IPS DF 4.7 (cell line): ENCODE measurements around the gene FOXP2.
"Not testable (repeated sequence)": the region's sequence is repeated elsewhere in the genome, so short reads cannot be mapped to it uniquely, and the experiment has no call there.

Source experiments
- DNase-seq: peaks from one replicate; pipeline ENCODE4 v3.0.0-alpha.2; 2013; ENCODE audit warnings: low spot score; ENCODE audit errors: extremely low read depth

FOXP2 gene

DNA sequence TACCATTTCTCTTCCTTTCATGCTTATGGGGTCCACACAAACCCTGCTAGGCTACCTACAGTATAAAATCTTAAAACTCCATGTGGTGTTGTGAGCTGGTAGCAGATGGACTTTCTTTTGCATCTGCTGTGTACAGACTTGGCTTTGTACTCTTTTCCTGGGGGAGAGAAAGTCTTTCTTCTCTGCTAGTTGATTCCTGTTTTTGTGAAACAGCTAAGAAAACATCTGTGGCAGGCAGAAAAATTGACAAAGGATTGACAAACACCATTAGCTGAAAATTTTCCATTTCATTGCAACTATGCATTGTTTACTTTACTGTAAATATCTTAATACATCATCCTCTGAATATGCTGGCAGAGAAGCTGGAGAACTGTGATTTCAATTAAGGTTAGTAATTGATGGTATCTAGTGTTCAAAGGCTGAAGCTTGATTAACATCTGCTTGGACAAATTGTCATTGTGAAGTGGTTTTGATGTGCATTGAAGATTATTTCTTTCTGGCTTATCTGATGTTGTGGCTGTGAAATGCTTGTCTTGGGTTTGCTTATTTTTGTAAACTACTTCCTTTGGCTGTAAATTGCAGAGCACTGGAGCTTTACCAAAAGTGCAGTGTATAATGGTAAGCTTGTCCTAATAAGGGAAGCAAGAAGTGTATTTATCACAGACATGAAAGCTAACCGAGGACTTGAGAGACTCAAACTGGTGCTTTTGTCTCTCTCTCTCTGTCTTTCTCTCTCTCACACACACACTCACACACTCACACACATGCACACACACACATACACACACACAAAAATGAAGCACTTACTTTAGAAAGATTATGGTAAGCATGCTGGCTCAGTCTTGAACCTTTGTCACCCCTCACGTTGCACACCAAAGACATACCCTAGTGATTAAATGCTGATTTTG is at the start of gene FOXP2:
Gene FOXP2 (plus strand): TSS at position 660 of the 908 bp plus-strand sequence. CDS start 11,697 bp downstream, outside the sequence.
- no peak for DNase-seq

DNA sequence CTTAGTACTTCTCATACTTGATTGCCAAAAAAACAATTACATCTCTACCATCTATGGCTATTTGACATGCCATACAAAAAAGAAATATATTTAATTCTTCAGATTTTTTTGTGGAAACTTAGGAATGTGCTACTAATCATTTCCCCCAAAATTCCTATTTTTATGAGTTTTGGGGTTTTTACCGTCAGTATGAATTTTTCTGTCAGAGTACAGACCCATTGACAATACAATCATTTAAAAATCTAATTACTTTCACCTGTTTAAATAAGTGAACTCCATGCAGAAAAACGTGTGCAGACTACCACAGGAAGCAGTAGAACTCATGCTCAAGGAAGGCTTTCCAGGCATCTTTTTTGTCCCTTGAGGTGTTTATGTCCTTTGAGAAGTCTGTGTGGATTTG is 48.8 kb upstream of the FOXP2 start:
- DNase-seq = no peak

DNA sequence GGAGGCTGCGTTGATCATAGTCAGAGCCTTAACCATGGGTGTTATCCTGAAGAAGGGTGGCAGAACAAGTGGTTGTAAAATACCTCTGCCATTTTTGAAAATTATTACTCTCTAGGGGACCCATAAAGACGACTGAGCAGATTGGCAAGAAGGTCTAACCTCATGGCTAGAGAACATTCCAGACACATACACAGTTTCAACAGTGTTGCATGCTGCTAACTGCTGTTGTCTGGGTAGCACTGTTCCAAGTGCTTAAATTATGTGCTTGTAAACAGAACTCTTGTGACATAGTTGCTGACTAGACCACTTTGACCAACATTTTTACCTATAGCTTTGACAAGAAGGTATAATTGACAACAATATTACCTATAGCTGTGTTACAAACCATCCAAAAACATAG is 46.1 kb upstream of the FOXP2 start:
- DNase-seq = no peak

DNA sequence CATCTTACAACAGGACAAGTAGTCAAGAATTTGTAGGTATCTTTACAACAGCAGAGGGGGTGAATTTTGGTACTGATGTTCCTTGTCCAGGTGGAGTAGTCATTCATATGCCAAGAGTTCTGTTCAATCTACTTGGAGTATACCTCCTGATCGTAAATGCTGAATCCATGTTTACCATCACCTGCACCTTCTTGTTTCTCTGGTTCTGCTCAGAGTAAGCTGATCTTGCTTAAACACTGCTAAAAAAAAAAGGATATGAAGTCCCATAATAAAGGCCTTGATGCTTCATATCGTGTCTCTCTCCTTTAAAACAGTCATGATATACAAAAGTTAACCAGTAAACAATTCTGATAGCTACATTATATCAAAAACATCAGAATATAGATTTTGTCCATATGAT is 45.3 kb upstream of the FOXP2 start:
- DNase-seq = no peak

DNA sequence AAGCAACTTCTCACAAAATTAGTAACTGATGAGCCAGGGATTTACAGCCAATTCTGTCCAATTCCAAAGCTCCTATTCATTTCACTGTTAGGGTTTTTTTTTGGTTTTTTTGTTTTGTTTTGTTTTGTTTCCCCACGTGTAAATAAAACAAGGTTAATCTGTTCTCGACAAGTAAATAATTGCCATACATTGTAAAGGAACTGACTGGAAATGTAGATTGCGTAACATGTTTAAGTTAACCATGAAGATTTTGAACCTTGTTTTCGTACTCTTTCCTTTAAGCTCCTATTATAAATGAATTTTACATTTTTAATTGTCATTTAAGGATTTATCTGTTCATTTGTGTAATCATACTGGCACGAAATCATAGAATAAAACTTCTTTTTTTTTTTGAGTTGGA is 42.0 kb upstream of the FOXP2 start:
- DNase-seq = no peak

DNA sequence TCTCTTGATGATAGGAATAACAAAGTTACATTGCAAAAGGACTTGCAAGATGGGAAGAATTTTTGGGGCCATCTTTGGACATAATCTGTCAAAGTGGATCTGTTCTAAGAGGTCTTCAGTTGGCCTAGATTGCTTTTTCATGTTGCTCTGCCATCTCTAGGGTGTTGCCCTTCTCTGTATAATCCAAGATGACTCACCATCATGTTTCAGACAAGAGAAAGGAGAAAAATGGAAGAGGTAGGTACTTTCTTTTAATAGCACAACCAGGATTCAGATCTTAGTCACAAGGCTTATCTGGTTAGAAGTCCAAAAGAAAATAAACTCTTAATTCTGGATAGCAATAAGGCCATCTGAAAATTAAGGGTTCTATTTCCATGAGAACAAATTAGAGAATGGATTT is 38.7 kb upstream of the FOXP2 start:
- no peak for DNase-seq

DNA sequence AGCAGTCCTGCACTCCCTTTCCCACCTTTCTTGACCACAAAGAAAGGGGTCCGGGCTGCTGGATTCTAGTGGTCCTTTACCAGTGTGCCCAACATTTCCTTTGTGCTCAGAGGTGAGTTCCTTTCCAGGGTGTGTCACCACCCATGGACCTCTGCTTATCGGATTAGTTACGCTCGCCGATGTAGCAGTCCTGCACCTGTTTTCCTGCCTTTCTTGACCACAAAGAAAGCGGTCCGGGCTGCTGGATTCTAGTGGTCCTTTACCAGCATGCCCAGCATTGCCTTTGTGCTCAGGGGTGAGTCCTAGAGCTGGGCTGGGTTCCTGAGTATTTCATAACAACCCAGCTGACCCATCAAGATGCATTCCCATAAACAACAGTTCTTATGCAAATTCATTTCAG is 30.7 kb upstream of the FOXP2 start:
- DNase-seq = not testable (repeated sequence)

DNA sequence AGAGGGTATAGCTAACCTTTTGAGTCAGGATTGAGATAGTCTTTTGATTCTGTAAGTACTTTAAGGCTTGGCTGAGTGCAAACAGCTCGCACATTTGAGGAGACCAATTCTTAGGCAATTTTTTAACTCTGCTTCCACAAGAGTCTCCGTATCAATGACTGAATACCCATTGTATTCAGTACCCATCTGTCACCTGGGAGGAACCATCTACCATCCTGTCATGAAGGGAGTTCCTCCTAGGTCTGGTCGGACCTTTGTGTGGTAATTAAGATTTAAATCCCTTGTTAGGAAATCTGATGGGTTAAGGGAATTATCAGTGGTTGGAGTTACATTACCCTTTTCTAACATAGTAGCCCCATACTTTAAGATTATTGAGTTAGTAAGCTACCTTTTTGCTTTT is 30.3 kb upstream of the FOXP2 start:
- DNase-seq = not testable (repeated sequence)

DNA sequence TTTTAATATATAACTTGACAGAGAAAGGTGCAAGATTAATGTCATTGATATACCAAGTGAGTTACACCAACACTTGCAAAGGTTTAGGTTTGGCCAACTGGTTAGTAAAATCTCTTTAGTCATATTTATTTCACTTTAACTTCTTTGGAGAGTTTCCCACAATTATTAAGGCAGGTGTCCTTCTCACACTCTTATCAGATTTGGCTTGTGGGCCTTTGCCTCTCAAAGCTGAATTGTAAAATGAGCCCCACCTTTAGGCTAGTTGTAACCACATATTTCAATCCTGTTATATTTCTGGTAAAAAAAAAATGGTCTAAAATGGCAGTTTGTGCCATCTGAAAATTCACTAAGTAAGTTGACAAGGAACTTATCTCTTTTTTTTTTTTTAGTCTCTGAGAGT is 26.6 kb upstream of the FOXP2 start:
- DNase-seq = no peak

DNA sequence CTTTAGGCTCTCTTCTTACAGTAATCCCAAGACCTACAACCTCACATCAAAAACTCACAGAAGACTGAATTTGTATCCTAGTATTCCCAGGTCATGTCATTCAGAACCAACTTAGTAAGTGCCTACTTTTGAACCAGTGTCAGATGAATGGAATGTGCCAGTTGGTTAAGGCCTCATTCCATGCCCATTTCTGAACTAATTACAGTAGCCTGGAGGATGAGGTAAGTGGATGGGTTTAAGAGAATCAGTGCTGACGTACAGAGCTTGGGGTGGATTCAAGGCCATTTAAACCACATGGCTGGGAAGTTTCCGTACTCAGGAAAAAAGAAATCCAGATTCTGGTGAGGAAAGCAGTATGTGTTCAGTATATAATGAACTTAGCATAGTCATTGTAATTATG is 21.9 kb upstream of the FOXP2 start:
- DNase-seq = no peak

DNA sequence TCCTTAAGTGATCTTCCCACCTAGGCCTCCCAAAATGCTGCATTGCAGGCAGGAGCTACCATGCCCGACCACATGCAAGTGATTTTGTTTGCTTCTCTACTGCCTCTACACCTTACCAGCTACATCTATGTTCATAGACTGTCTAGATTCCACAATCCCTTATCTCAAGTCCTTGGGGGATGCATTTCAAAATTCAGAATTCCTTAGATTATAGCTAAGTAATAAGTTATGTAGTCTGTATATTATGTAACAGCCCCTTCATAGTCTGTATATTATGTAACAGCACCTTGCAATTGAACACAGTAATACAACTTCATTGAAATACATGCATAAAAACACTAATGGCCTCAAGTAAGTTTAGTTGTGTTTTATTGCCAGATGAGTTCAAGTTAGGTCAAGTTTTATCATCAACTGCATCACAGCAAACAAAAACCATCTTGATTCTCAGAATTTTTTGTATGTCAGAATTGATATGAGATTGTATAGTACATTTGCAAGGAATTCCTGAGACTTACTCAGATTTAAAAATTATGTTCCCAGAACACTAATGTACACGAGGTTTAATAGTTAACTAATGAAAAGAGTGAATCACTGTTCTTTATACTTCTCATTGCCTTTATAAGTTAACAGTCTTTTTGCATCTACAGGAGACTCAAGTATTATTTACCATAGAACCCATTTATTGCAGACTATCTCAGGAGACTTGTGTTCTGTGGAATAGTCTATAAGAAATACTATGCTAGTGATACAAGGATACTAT is 11.6 kb upstream of the FOXP2 start:
- no peak for DNase-seq

DNA sequence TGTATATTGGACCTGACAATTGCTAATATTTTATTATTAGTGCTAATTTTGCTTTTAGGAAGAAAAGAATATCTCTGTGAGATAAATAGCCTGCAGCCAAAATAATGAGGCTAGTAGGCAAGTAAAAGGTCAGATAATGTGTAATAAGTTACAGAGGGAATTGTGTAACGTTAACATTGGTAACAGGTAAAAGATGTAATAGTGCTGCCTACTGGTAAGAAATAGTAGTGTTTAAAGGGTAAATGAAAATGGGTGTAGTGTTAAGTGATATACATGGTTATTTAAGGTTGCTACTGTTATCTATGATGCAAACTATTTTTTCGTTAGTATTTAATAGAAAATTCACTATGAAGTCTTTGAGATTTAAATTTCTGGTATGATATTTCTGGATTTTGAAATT is 9.2 kb upstream of the FOXP2 start:
- no peak for DNase-seq

DNA sequence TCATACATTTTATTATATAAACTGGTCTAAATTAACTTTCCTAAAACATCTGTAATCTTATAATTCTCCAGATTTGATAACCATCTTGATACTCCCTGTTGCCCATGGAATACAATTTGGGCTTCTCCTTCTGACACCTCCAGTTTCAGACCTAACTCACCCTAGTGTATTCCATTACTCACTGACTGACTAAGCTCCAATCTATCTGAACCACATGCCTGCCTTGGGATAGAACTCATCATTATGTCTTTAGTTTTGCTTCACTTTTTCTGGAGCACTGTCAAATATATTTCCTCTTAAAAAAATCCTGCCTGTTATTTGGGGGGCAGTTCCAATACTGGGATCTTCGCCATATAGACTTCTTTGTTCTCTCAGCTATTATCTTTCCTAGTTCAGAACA is 4.9 kb upstream of the FOXP2 start:
- DNase-seq = no peak

DNA sequence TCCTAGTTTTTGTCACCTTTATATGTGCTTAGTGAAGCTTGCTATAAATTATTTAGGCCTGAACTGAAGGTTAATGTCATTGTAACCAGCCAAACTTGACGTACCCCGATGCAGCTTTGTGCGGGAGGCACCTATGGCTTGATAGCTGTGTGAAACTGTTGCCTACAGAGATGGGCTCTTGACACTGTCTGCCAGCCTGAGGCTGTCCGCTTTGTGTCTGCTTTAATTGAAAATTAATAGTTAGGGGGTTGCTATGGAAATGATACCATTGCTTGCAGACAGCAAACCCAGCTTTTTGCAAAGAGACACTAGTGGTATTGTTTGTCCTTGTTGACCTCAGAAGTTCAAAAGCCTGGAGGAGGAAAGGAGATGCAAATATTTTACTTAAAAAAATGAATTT is 2.1 kb upstream of the FOXP2 start:
- no peak for DNase-seq

DNA sequence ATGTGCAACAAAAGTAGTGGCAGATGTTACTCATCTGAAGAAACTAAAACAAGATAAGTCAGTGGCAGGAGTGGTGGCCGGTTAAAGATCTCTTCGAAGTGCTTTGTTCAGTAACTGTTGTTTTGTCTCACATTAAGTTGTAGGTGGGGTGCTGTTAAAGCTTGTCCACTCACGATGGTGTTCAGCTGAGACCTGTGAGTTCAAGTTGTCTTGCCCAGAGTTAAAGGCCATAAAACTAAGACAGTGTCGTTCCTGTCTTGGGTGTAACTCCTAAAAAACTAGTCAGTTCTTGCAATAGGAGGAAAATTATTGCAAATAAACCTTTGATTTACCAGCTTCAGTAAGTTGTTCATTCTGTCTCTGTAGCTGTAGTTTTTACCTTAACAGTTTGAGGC is 857 bp upstream of the FOXP2 start:
- DNase-seq = no peak

DNA sequence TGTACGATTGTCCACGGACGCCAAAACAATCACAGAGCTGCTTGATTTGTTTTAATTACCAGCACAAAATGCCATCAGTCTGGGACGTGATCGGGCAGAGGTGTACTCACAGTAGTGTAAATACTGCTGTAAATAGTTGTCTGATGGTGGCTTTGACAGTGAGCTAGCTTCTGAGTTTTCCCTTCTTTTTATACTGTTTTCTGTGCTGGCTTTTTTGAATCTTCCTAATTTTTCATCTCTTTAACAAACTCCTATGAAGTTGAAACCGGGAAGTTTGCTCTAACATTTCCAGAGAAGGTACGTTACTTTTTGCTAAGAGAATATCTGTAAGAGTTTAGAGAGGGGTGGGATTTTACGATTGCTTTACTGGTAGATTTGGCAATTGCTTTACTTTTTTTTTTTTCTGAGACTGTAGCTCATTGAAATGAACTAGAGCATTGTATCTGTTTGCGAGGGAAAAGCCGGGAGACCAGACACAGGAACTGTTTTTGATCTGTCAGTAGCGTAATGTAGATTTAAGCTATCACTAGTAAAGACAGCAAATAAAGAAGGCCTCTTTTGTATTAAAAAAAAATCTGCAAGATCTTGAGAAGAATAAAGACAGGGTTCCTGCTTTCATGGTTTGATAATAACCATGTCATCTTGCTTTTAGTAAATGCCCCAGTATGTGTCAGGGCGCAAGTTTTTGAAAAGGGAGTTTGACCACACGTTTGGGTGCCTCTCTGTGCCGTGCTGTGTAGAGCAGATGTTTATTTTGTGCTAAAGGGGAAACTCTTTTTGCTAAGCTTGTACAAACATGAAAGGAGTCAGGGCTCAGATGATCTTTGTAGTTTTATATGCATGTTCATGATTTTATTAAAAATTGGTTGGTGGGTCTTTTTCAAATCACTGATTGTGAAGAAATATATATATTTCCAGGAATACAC is 712 bp downstream of the FOXP2 start:
- no peak for DNase-seq

DNA sequence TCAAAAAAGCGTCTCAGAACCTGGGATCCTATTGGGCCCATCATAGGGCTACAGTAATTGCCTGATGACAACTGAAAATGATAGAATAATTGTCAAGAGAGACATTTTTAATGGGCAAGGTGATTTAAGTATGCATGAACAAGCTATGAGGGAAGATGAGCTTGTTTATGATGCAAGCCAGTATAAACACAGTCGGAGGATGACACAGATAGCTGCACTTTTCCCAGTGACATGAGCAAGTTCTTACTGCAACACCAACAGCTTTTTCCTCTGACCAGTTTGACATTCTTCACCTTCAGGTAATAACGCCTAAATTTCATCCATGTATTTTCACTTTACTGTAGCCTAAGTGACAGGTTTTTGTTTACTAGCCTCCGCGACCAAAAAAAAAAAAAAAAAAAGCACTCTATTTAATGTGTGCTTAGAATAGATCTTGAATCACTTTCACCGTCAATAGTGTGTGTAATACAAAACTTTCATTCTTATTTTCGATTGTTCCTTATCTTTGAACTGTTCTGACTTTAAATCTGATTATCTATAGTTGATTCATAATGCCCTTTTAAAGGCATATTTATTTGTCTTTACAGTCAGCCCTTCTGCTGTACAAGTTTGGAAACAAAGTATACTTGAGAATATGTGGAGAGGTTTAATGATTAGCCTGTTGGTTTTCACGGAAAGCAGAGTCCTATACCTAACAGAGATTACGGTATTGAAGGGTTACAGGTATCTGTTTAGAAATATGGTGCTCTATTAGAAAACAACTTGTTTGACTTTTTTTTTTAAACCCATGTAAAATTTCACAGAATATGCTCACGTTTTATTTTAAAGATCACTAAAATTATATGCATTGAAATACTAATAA is 1.7 kb downstream of the FOXP2 start:
- DNase-seq = no peak

DNA sequence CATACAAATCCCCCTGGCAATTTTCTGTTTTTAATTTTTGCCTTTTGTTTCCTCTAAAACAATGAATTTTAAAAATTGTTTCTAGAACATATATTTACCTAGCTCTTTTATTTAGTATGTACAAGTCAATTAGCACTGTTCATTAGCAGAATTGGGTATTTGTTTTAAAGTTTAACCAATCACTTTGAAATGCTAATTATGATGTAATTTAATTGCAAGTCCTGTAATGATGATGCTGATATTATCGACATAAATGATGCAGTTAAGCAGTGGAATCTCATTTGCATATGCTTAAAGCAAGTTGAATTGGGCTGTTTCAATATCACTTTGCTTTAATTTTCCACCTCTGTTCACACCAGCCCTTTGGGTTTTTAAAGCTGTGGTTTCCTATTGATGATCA is 2.7 kb downstream of the FOXP2 start:
- no peak for DNase-seq

DNA sequence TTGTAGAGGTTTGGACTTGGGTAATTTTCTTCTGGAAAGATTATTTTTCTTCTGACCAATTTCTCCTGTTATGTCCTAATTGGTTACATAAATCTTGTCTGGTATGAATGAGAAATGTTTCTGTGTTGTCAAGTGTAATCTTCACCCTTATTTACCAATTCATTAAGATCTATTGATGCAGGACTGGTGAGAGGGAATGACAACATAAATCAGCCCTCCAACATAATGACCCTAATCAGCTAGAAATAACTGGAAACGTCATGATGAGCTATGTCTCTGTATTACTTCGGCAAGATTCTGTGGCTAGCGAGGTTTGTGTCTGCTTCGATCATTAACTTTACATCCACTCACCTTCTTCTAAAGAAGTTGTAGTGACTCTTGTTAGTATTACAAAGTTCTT is 3.5 kb downstream of the FOXP2 start:
- no peak for DNase-seq

DNA sequence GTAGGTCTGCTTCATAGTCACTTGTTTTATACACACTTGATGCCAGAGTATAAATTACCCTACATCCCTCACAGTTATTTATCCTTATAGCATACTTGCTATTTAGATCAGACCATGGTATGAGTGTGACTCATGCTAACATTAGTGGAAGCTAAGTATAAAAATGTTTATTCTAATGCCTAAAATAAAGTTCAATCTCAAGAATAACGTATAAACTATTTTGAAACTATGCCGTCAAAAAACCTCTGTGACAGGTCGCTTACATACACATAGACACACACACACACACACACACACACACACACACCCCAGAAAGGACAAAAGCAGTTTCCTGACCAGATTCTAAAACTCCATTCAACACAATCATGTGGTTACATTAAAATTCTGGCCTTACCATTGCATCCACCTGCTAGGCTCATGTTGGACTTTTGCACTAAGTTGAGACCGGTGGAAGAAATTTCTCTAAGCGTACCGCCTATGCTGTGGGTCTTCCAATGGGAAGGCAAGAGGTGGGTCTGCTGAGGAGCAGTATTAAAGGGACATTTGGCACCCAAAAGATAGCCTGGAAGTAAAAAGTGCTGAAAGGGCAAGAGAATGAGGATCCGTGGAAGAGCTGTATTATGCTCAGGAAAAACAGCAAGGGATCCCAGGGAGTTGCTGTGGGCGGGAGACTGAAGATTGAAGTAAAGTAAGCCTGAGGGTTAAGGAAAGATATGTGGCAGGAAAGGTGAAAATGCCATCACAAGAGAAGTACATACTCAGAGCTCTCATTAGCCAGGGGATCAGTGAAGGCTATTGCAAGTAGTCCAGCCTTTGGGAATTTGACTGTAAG is 5.0 kb downstream of the FOXP2 start:
- DNase-seq = no peak
